Activated CD4-positive, alpha-beta T cell treated with anti-CD3 and anti-CD28 coated beads, Interleukin-2, amount 50 U/mL, for 48 hours (primary cell): ENCODE data around the gene RGS14.
A peak's percentile ranks its signal among the peaks of the same experiment; 100 is the strongest.
"Not testable (repeated sequence)": the region's sequence is repeated elsewhere in the genome, so short reads cannot be mapped to it uniquely, and the experiment has no call there.

Experiments
- DNase-seq, 2 experiments: peaks; one replicate each; pipeline ENCODE4 v3.0.0-alpha.2; 2020

Gene RGS14

DNA sequence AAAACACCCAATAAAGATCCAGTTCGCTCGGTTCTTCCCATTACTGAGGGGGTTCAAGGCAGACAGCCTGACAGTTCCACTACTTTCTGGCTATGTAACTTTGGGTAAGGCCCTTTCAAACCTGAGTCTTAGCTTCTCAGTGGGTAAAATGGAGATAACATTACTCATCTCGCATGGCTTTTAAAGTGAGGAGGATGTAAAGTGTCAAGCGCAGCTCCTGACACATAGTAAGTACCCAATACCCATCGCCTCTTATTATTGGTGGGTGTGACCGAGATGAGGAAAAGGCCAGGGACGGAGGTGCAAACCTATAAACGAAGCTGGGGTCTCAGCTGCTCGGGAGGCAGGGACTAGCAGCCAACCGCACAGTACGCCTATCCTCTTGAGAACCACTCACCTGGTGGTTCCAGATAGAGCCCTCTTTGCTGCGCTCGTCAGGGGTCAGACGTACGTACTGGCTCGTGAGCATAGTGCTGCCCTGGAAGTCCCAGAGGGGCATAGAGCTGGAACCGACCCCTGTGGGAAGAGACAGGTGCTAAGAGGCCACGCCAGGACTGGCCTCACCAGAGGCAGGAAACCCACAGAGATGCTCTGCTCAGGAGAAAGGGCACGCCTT lies 6.8 kb upstream of the RGS14 start:
- no peak for DNase-seq

DNA sequence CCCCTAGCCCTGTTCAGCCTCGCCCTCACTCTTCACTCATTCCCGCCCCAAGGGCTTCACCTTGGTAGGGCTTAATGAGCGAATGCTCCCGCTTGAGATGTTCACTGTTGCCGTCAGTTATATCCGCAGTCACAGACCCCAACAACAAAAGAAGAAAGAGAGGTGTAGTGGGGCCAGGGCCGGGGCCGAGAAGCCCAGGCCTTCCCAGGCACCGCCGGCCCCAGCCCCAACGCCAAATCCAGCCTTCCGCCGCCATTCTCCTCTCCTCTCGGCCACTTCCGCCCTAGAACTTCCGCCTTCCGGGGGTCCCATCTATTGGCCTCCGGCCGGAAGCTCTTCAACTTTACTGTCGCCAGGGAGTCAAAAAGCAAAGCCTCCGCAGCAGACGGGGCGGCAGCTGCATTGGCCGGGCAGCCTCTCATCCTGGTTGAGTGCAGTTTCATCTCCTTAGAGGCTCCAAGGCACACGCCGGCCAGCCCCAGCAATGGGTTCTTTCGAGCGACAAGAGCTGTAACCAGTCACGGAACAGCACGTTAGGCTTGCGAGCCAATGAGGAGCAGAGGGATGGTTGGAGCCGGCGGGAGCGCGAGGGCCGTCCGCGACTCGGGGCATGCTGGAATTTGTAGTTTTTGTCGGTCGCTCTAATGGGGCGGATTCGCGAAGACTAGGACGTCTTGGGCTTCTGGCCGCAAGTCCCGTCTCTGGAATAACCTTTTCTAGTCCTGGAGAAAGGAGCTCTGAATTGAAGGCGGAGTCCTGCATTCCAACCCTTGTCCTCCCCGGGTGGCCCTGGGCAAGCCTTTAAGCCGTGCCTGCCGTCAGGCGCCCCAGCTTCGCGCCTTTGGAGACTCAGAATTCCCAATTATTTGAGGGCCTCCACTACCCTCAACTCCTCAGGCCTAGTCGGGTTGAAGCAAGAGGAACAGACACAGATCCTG lies 6.1 kb upstream of the RGS14 start, which contains the start of gene LMAN2:
Gene LMAN2, minus strand, starts transcription at position 277 of the 938 bp plus-strand sequence. Its CDS starts 21 bp downstream, at position 256.
- peak; percentile 89 to 92 for DNase-seq

DNA sequence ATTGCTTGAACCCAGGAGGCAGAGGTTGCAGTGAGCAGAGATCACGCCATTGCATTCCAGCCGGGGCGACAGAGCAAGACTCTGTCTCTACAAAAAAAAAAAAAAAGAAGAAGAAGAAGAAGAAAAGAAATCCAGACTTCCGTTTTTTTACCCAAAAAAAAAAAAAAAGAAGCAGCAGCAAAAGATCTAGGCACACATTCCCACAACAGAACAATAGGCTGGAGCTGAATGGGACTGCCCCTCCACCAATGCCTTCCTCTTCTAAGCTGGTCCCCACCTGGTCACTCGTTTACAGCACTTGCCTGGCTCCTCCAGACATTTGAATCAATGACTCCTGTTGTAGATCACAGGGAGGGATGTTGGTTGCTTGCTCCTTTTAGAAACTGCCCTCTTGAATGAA lies 4.6 kb upstream of the RGS14 start:
- no peak for DNase-seq

DNA sequence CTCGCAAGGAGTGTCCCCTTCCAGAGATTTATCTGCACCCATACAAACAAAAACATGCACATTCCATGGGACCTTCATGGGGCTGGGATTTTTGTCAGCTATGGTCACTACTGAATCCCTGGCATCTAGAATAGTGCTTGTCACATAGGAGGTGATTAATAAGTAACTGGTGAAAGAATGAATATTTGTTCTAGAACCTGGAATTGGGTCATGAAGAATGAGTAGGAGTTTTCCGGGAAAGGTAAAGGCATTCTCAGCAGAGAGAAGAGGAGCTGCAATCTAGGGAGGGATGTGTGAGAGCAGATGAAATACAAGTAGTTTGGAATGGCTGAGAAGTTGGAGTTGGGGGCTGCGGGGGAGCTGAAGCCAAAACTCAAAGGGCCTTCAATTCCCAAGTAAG lies 3.5 kb upstream of the RGS14 start:
- DNase-seq: no peak

DNA sequence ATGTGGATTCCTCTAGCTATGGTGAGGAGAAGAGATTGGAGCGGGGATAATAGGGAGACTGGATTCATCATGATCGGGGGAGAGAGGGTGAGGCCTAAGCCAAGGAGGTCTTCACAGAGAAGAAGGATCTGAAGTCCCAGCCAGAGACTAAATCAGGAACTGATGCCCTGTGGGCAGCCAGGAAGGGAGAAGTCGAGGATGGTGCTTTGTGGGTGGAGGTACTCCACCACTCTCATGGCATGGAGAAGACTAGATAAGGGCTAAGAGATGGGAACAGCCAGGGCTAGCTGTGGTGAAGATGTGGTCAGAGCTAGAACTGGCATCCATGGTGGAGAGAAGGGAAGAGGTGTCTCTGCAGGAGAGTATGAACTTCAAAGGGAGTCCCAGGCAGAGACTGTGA lies 3.0 kb upstream of the RGS14 start:
- DNase-seq: no peak

DNA sequence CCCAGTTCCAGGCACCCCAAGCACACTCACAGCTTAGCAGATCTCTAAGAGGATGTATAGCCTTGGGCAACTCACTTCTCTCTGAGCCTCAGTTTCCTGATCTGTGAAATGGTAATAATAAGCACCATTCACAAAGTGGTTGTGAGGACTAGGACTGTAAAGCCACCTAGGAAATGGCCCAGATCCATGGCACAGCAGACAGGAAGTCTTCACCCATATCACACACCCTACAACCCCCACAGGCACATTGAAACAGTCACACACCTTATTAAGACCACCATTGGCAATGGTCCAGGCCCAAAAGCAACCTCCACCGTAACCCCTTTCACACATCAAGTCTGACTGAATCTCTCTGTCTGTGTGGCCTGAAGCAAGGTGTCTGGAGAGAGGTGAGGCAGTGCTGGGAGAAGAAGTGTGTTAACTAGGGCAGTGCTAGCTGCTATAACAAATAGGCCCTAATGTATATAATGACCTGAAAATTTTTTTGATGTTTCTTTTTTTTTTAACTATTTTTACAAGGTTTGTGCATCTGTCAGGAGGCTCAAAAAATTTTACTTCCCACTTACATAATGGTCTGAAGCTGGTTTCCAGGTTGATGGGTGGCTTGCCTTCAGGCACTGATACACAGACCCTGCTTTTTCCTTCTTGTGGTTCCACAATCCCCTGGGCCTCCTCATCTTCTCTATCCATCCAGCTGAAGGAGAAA lies 2.4 kb upstream of the RGS14 start:
- no peak for DNase-seq

DNA sequence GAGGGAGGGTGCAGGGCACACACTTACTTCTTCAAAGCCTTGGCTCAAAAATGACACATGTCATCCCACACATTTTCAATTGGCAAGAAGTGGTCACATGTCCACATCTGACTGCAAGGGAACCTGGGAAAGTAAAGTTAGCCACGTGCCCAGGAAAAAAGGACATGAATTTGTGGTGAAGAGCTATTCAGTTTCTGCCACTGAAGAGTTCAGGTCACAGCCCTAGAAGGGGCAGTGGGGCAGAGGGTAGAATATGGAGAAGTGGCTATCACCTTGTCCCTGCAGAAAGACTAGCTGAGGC lies 1.9 kb upstream of the RGS14 start:
- no peak for DNase-seq

DNA sequence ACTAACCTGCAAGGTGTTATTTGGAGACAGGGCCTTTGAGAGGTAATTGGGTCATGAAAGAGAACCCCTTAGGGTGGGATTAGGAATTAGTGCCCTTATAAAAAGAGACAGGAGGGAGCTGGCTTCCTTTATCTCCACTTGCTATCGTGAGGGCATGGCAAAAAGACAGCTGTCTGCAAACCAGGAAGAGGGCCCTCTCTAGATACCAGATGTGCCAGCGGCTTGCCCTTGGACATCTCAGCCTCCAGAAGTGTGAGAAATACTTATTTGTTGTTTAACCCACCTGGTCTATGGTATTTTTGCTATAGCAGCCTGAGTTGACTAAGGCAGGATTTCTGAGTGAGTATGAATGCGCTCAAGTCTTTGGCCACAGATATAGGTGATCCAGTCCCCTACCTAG lies 978 bp upstream of the RGS14 start:
- DNase-seq: no peak

DNA sequence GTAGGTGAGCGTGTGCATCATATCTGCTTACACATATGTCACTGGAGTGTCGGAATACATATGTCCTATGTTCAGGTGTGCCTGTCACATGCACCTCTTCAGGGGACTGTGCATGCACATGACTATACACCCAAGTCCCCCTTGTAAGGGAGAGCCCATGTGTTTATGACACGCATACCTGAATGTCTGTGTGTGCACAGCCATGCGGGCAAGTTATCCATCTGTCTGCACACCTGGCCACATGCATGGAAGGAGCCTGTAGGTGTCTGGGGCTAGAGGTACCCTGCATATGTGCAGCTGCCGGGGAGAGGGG lies 622 bp upstream of the RGS14 start:
- DNase-seq: no peak

DNA sequence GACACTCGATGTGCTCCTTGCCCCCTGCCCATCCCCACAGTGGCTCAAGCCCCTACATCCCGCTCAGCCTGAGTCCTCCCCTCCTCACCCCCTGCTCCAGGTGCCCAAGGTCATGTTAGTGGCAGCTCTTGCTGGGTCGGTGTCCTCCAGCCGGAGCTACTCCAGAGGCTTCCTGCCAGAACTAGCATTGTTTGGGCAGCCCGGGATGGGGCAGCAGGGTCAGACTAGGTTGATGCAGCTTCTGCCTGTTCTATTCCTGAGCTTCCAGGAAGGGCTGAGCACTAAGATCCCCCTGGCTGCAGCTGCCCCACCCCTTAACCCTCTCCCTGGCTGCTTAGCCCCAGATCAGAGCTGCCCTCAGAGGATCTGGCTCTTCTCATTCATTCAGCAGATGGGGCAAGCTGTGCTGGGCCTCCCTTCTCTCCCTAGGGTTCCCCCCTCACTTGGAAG lies 671 bp downstream of the RGS14 start:
- DNase-seq: peak in 1 of 2 experiments; percentile 27

DNA sequence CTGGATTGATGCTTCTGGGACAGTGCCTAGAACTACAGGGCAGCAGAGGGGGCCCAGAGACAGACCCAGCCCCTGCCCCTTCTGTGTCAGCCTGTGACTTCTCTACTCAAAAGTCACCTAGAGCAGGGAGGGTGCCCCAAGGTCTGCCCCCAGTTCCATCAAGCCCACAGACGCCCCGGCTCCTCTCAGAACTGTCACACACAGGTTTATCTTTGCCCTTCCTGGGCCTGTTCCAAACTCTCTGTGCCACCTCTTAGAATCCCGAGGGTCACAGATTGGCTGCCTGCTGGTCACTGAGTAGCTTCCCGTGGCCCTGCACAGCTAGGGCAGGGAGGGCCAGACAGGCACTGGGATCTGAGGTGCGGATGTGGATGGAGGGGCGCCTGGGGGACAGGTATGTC lies 1.7 kb downstream of the RGS14 start:
- DNase-seq: no peak

DNA sequence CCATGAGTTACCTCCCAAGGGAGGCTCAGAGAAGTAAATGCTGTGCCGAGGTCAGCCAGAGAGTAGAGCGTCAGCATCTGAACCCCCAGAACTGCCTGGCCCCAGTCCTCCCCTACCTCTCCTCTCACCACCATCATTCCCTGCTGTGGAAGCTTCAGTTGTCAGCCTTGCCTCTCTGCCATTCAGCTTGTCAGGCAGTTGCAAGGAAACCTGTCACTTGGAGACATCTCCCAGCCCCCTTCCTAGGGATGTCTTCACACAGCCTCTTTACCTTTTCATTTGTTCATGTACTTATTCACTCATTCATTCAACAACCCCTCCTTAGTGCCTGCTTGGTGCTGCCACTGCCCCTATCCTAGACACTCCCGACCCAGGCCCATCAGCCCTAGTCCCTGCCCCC lies 2.1 kb downstream of the RGS14 start:
- no peak for DNase-seq

DNA sequence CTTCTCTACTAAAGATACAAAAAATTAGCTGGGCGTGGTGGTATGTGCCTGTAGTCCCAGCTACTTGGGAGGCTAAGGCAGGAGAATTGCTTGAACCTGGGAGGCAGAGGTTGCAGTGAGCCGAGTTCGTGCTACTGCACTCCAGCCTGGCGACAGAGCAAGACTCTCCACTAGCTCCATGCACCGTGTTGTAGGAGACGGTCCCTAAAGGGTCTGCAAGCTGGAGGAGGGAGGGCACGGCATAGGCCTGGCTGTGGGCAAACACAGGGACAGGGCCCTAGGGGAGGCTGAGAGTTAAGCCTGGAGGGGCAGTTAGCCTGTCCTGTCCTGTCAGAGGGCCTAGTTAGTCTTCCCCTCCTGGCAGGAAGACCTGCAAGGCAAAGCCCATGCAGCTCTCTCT lies 3.0 kb downstream of the RGS14 start:
- DNase-seq: not testable (repeated sequence)

DNA sequence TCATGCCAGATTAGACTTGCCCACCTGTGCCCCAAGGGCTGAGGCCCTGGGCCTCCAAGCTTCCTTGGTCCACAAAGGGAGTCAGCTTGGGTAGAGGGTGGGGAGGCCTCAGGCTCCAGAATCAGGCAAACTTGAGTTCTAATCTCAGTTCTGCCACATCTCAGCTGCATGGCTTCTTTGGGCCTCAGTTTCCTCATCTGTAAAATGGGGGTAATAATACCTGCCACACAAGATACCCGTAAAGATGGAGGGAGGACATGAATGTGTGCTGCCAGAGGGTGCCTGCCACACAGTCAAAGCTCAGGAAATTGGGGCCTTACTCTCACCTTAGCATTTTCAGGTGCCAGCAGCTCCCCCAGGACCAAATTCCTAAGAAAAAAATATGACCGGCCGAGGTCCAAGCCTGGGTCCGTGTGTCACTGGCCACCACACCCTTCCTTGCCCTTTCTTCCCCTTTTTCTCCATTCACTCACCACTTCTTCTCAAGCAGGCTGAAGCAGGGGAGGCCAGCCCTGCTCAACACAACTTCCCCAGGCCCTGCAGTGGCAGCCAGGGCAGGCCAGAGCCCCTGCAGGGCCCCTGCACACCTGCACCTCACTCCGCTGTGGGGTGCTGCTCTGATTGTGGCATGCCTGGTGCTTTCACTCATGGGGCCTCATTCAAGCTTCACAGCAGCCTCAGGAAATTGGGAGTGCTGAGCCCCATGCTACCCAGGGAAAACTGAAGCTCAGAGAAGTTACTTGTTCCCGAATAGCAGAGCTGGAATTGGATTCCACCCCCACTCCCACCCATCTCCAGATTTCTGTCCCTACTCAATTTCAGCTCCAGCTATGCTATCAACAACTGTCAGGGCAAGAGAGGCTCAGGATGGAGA lies 3.9 kb downstream of the RGS14 start:
- DNase-seq: no peak

DNA sequence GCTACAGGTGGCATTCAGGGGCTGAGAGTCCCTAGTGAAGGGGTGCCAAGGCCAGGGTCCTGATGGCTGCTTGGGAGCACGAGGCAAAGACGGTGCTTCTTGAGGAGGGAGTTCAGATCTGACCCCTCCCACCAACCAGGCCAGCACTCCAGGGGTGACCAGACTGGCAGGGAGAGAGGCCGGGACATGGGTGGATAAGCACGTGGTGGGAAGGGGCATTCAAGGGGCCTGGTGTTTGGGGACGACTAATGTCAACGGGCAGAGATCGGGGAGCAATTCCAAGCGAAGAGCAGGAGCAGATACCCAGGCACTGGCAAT lies 4.5 kb downstream of the RGS14 start:
- no peak for DNase-seq

DNA sequence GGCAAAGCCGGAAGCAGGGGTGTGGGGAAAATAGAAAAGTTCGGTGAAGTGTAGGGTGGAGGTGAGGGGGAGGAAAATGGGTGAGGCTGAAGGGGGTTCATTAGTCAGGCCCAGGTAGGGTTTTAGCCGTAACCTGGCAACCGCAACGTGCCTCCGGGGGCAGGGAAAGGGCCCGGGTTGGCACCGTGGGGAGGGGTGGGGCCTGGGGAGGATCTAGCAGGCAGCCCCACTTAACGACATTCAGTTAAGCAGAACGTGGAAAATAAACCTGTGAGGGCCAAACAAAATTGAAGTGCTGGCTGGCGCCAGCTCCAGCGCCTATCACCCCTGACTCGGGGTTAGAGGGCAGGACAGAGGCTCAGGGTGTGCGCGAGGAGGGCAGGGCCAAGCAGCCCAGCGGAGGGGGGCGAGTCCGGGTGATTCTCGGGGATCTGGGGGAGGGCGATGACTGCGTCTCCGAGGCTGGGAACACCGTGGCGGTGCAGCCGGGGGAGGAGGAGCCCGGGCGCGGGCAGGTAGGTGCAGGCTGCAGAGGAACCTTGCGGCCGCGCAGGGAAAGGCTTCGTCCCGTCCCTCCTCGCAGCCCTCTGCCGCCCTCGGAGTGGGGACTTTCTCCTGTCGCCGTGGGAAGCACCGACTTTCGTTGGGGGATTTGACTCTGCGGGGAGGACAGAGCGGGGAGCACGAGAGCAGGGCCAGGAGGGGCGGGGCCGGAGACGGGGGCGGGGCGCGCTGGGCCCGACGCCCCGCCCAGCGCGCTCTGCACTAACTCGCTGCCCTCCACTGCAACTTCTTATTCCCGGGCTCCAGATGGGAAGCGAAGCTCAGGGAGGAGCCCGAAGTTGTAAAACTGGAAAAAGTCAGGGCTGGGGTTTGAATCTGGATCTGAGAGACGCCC lies 5.1 kb downstream of the RGS14 start:
- peak; percentile 76 to 84 for DNase-seq

DNA sequence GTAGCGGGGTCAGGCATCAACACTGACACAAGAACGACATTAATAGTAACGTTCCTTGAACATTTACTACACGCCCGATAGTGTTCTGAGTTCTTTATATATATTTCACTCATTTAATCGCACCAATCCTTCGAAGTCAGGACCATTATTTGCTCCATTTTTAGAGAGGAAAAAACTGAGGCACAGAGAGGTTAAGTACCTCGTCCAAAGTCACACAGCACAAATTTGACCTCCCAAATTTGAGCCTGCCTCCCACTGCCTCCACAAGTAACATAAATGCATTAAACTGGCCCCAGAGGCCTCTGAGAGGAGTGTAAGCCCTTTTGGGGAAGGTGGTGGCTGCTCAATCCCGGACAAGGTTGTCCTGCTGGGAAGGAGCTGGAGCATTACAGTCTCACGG lies 5.8 kb downstream of the RGS14 start:
- no peak for DNase-seq

DNA sequence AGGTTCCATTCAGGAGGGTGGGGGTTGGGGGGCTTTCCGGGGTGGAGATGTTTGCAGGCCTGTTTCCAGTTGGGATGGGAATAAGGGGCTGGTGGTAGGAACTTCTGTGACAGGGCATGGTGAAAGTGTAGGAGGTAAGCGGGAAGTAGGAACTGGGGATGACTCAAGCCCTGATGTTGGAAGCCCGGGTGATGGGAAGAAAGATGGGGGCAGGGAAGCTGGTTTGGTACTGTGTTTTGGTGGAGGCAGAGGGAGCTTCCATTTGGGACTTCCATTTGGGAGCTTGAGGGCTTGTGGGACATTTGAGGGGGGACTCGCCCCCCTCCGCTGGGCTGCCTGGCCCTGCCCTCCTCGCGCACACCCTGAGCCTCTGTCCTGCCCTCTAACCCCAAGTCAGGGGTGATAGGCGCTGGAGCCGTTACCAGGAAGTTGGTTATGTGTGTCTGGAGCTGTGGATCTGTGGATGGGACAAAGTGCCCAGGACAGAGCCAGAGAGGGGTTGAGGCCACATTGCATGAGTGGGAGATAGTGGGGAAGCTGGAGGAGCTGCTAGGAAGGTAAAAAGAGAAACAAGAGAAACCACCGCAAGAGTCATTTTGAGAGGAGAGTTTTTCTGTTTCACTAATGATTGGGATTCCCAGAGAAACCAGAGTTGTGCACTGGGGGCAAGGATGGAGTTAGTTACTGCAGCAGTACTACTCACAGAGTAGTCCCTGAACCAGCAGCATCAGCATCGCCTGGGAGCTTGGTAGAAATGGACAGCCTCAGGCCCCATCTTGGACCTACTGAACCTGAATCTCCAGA lies 6.6 kb downstream of the RGS14 start:
- DNase-seq: peak in 1 of 2 experiments; percentile 64

DNA sequence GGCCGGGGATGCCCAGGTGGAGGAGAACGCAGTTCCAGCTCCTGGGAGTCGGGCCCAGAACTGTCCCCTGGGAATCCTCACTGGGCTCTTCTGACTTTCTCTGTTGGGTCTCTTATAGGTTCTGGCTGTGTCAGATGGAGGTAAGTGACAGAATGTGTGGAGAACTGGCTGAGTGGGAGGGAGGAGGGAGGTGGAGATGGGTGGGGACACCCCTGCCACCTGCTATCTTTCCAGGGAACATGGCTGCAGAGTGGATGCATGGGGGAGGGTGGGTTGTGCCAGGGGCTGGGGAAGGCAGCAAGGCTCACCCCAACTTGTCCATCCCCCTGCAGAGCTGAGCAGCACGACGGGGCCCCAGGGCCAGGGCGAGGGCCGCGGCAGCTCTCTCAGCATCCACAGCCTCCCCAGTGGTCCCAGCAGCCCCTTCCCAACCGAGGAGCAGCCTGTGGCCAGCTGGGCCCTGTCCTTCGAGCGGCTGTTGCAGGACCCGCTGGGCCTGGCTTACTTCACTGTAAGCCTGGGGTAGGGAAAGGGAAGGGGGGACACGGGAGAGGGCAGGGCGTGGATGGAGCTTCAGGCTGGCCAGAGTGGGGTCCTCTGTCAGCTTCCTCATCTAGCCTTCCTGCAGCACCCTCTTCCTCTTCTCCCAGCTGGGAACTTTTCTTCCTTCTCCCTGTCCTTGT lies 8.3 kb downstream of the RGS14 start:
- DNase-seq: no peak

DNA sequence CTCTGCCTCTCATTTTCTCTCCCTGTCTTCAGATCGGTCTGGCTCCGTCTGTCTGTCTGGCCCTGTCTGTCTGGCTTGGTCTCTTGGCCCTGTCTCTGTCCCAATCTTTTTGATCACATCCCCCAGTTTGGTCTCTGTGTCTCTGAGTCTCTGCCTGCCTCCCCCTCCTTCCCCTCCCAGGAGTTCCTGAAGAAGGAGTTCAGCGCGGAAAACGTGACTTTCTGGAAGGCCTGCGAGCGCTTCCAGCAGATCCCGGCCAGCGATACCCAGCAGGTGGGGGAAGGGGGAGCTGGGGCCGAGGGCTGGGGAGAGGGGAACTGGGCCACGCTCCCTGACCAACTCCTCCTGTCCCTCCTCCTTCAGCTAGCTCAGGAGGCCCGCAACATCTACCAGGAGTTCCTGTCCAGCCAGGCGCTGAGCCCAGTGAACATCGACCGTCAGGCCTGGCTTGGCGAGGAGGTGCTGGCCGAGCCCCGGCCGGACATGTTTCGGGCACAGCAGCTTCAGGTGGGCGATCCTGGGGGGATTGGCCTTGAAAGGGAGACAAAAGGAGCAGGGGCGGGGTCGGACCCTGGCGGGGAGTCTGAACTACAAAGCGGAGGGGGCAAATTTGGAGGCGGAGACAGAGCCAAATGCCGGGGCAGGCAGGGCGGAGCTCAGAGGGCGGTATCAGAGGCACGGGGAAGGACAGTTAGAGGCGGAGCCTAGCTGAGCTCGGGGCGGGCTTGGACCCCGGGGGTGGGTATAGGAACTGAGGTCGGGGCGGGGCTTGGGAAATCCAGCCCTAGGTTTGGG lies 9.0 kb downstream of the RGS14 start:
- no peak for DNase-seq
